ENCODE data around the gene TMEM244.

- TF ChIP-seq CTCF (IDR thresholded peaks at IDR 0.05): no peak
- no peak for TF ChIP-seq POLR2A (IDR thresholded peaks at IDR 0.05)
Measured at GRCh38 chr6:129812145-129812777, 48.9 kb downstream of the TMEM244 start.

Data from breast epithelium (tissue), 3 donors.